ENCODE measurements around the gene TBX4.
"Not testable (repeated sequence)": the region's sequence is repeated elsewhere in the genome, so short reads cannot be mapped to it uniquely, and the experiment has no call there.

TBX4 gene

GRCh38 chr17:61520897-61521296 lies 68.7 kb downstream of the TBX4 start:
- TF ChIP-seq CTCF (conservative IDR thresholded peaks at IDR 0.05; ENCODE audit: low read length) (no peak), EZH2phosphoT487 (IDR thresholded peaks at IDR 0.05; ENCODE audit: borderline replicate concordance) (no peak)
- H2AFZ ChIP-seq (ENCODE audit: low read length) = no peak overlapping the region
- H4K20me1 ChIP-seq (ENCODE audit: insufficient read depth, low read length, poor library complexity, severe bottlenecking) = no peaks in the 10 kb centered on the region
- H3K79me2 ChIP-seq (ENCODE audit: insufficient read depth, low read length) = no peaks in the 10 kb centered on the region
- no peaks in the 10 kb centered on the region for H3F3A ChIP-seq (ENCODE audit: low read depth)
- H3K36me3 ChIP-seq (ENCODE audit: insufficient read depth, low read length) = no peaks in the 10 kb centered on the region
- H3K9ac ChIP-seq (ENCODE audit: low read depth, low read length, poor library complexity, severe bottlenecking) = no peak overlapping the region
- no peaks in the 10 kb centered on the region for H3K9me2 ChIP-seq (replicated peaks; ENCODE audit: low read depth, low read length)
- no peaks in the 10 kb centered on the region for H3K4me1 ChIP-seq (ENCODE audit: insufficient read depth, low read length, poor library complexity, severe bottlenecking)
- H3K9me3 ChIP-seq (ENCODE audit: insufficient read depth, low read depth, low read length) = no peaks in the 10 kb centered on the region
- H3K4me2 ChIP-seq (ENCODE audit: low read depth, low read length, poor library complexity, severe bottlenecking) = no peak overlapping the region
- no peaks in the 10 kb centered on the region for H3K27me3 ChIP-seq (ENCODE audit: insufficient read depth, low read length, poor library complexity, severe bottlenecking)
- no peak overlapping the region for H3K4me3 ChIP-seq (ENCODE audit: low read length, poor library complexity, severe bottlenecking)

GRCh38 chr17:61522088-61522487 lies 69.9 kb downstream of the TBX4 start:
- no peaks in the 10 kb centered on the region for H3K27me3 ChIP-seq (ENCODE audit: insufficient read depth, low read length, poor library complexity, severe bottlenecking)

GRCh38 chr17:61524319-61524718 lies 72.1 kb downstream of the TBX4 start:
- H3F3A ChIP-seq (ENCODE audit: low read depth) = no peaks in the 10 kb centered on the region
- H3K4me3 ChIP-seq (ENCODE audit: low read length, poor library complexity, severe bottlenecking) = no peak overlapping the region
- no peak for TF ChIP-seq CTCF (conservative IDR thresholded peaks at IDR 0.05; ENCODE audit: low read length)
- no peak for TF ChIP-seq EZH2phosphoT487 (IDR thresholded peaks at IDR 0.05; ENCODE audit: borderline replicate concordance)
- no peaks in the 10 kb centered on the region for H4K20me1 ChIP-seq (ENCODE audit: insufficient read depth, low read length, poor library complexity, severe bottlenecking)
- H3K36me3 ChIP-seq (ENCODE audit: insufficient read depth, low read length) = no peaks in the 10 kb centered on the region
- no peaks in the 10 kb centered on the region for H3K79me2 ChIP-seq (ENCODE audit: insufficient read depth, low read length)
- no peaks in the 10 kb centered on the region for H3K4me1 ChIP-seq (ENCODE audit: insufficient read depth, low read length, poor library complexity, severe bottlenecking)
- no peaks in the 10 kb centered on the region for H3K9me3 ChIP-seq (ENCODE audit: insufficient read depth, low read depth, low read length)
- no peak overlapping the region for H3K9ac ChIP-seq (ENCODE audit: low read depth, low read length, poor library complexity, severe bottlenecking)
- no peaks in the 10 kb centered on the region for H3K9me2 ChIP-seq (replicated peaks; ENCODE audit: low read depth, low read length)
- no peak overlapping the region for H3K4me2 ChIP-seq (ENCODE audit: low read depth, low read length, poor library complexity, severe bottlenecking)
- H2AFZ ChIP-seq (ENCODE audit: low read length) = no peak overlapping the region
- H3K27me3 ChIP-seq (ENCODE audit: insufficient read depth, low read length, poor library complexity, severe bottlenecking) = no peaks in the 10 kb centered on the region

More at GRCh38 chr17:61522088-61522487, 69.9 kb downstream of the TBX4 start:
- H3K4me1 ChIP-seq (ENCODE audit: insufficient read depth, low read length, poor library complexity, severe bottlenecking) = no peaks in the 10 kb centered on the region
- H3K36me3 ChIP-seq (ENCODE audit: insufficient read depth, low read length) = no peaks in the 10 kb centered on the region
- H3K9me3 ChIP-seq (ENCODE audit: insufficient read depth, low read depth, low read length) = no peaks in the 10 kb centered on the region
- H2AFZ ChIP-seq (ENCODE audit: low read length) = no peak overlapping the region
- no peak overlapping the region for H3K4me3 ChIP-seq (ENCODE audit: low read length, poor library complexity, severe bottlenecking)
- H3K4me2 ChIP-seq (ENCODE audit: low read depth, low read length, poor library complexity, severe bottlenecking) = no peak overlapping the region
- H3F3A ChIP-seq (ENCODE audit: low read depth) = no peaks in the 10 kb centered on the region
- no peak overlapping the region for H3K9ac ChIP-seq (ENCODE audit: low read depth, low read length, poor library complexity, severe bottlenecking)
- no peaks in the 10 kb centered on the region for H4K20me1 ChIP-seq (ENCODE audit: insufficient read depth, low read length, poor library complexity, severe bottlenecking)
- no peak for TF ChIP-seq EZH2phosphoT487 (IDR thresholded peaks at IDR 0.05; ENCODE audit: borderline replicate concordance)
- no peaks in the 10 kb centered on the region for H3K9me2 ChIP-seq (replicated peaks; ENCODE audit: low read depth, low read length)
- H3K79me2 ChIP-seq (ENCODE audit: insufficient read depth, low read length) = no peaks in the 10 kb centered on the region

GRCh38 chr17:61527441-61527840 lies 75.2 kb downstream of the TBX4 start:
- H3K4me2 ChIP-seq (ENCODE audit: low read depth, low read length, poor library complexity, severe bottlenecking); H3K9me3 ChIP-seq (ENCODE audit: insufficient read depth, low read depth, low read length); H3K4me1 ChIP-seq (ENCODE audit: insufficient read depth, low read length, poor library complexity, severe bottlenecking); H2AFZ ChIP-seq (ENCODE audit: low read length); H3K36me3 ChIP-seq (ENCODE audit: insufficient read depth, low read length); H3K4me3 ChIP-seq (ENCODE audit: low read length, poor library complexity, severe bottlenecking); H3K27me3 ChIP-seq (ENCODE audit: insufficient read depth, low read length, poor library complexity, severe bottlenecking); H4K20me1 ChIP-seq (ENCODE audit: insufficient read depth, low read length, poor library complexity, severe bottlenecking); H3K9me2 ChIP-seq (replicated peaks; ENCODE audit: low read depth, low read length); H3K9ac ChIP-seq (ENCODE audit: low read depth, low read length, poor library complexity, severe bottlenecking); H3F3A ChIP-seq (ENCODE audit: low read depth); H3K79me2 ChIP-seq (ENCODE audit: insufficient read depth, low read length): not testable (repeated sequence)
